GM21786 (cell line): ENCODE measurements around the gene KDSR.

Experiments
- ATAC-seq: cut with Tn5 transposase; IDR thresholded peaks from one replicate; pipeline ENCODE4 v1.9.1; 2021; ENCODE audit not compliant: unreplicated experiment

KDSR gene, protein sequence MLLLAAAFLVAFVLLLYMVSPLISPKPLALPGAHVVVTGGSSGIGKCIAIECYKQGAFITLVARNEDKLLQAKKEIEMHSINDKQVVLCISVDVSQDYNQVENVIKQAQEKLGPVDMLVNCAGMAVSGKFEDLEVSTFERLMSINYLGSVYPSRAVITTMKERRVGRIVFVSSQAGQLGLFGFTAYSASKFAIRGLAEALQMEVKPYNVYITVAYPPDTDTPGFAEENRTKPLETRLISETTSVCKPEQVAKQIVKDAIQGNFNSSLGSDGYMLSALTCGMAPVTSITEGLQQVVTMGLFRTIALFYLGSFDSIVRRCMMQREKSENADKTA

DNA sequence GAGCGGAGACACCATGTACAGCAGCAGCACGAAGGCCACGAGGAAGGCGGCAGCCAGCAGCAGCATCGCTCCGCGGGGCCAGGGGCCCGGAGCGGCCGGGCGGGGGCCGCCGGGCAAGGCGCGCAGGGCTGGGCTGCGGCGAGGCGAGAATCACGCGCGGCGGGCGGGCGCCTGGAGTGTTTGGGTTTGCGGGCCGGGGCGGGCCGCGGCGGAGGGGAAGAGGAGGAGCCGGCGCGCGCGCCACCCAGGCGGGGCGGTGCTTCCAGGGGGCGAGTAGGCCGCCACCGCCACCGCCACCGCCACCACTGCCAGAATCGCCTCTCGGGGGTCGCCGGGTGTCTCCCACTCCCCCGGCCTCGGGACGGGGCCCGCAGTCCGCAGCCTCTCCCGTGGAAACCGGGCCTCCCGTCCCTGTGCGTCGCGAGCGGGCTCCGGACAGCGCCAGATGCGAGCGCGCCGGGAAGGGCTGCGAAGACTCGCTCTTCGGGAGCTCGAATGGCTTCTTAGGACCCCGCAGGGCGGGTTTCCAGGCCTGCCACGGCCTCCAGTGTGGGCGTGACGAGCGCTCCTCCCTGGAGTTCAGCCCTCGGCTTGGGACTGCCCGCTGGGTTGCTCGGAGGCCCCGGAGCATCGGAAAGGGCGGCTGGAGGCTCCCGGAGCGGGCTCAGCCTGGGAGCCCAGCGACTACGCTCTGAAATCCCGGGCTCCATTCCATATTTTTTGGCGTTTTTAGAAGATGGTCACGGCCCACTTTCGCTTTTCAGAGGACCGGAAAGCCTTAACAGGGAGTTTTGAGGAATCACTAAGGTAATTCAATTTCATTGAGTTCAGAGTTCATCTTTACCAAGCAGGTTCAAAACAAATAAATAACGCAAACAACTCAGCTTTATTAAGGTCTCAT, at the start of gene KDSR:
TSS of gene KDSR (minus strand) at position 154 of the 901 bp plus-strand sequence. CDS start at position 66, 88 bp downstream.
- ATAC-seq = peak; percentile 83

DNA sequence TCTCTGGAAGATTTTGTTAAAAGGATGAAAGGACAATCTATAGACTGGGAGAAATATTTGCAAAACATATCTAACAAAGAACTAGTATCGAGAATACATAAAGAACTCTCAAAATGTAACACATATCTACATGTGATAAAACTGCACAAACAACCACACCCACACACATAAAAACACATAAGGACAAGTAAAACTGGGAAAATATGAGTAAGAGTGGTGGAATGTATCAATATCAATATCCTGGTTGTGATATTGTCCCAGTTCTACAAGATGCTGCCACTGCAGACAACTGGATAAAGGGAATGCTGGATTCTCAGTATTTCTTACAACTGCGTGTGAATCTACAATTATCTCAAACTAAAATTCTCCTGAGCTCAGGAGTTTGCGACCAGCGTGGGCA, 45.9 kb upstream of the KDSR start:
- ATAC-seq = no peak

DNA sequence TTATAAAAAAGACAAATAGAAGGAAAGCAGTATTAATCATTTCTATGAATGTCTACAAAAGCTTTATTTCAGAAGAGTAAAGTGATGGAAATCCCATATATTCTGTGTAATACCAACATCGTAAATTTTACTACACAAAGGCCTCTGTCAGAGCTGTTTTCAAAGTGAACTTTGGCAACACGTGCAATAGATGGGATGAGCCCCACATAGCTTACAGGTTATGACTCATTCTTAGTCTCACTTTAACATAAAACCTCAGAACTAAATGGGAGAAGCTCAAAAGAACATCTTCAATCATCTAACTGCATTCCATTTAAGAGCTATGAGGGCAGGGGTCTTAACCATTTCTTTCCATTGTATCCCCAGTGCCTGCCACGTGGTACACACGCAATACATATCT, 43.8 kb upstream of the KDSR start:
- no peak for ATAC-seq

GRCh38 chr18:63409301-63409700, 42.3 kb upstream of the KDSR start:
- no peak for ATAC-seq

DNA sequence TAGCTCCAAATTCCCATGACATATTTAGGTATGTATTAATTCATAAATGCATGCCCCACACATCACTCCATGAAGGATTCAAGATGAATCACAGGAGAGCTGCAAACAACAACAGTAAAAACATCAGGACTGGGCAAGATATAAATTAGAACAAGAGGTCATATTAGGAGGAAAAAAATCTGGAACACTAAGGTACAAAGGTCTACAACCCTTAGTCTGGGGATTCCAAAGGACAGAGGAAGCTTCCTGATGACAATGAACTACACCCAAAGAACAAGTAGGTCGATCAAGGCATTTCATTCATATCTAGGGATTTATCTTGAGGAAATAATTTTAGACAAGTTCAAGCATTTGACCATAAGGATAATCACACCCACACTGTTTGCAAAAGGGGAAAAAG, 40.7 kb upstream of the KDSR start:
- no peak for ATAC-seq

DNA sequence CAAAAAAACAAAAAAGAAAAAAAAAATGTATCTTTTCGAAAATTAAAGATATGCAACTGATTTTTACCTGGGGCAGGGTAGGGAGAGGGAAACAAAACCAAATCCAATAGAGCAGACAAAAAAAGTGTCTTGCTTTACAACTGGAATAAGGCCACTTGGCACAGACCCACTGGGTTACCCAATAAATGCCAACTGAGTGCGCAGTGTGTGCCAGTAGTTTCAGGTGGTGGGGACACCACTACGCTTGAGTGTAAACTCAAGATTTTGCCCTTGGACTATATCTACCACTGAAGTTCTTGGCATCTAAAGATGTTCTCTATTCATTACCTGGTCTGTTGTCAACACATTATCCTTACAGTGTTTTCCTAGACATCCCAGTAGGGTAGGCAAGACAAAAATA, 39.0 kb upstream of the KDSR start:
- no peak for ATAC-seq

DNA sequence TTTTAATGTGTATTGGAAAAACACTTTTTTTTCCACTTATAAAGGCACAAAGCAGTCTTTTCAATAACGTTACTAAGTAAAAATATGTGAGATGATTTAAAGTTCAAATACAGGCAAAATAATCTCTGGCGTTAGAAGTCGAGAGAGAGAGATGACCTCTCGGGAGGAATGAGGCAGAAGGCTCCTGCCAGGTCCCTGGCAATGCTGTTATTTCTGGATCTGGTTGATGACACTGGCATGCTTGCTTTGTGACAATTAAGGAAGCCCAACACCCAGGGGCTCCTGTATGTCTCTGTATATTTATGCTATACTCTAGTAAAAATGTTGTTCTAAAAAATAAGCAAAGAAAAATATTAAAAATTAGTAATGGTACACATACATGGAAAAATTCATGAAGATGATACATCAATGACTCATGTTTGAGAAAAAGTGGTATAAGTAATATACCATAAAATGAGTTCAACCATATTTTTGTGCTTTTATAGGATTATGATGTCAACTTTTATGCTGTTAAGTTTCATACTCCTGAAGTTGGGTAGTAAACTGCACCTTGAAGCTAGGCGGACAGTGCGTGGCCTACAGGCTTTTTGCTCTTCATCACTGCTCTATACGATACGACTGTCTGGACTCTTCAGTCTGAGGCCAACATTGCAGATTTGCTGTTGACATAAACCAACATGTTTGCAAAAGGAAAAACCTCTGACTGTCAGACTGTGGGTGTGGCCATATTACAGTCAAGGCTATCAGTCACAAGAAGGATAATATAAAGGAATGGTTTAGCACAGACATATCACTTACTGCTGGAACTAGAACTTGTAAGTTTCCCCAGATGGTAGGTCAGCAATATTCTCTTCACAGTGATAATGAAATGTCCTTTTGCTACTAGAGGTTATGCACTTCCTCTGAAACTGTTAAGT, 35.5 kb upstream of the KDSR start:
- ATAC-seq = no peak

GRCh38 chr18:63399300-63399699, 32.3 kb upstream of the KDSR start:
- no peak for ATAC-seq

GRCh38 chr18:63397349-63397748, 30.3 kb upstream of the KDSR start:
- no peak for ATAC-seq

GRCh38 chr18:63395503-63395902, 28.5 kb upstream of the KDSR start:
- no peak for ATAC-seq

- no peak for ATAC-seq
These were observed 27.9 kb upstream of the KDSR start for GRCh38 chr18:63394954-63395353.

DNA sequence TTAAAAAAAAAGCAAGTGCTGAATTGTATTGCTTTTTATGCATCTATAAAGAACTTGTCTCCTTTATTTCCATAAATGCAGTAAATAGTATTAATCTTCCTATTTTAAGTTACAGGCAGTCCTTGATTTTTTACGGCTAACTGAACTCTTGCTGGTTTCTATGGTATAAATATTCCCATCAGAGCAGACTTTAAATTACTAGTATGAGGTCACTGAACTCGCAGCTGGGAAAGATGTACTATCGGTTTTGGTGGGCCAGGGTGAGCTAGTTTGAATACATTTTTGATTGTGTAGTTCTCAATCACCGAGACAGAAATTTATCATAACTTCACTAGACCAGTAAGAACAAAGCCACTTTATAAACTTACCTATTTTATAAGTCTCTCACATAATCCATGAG, 20.9 kb upstream of the KDSR start:
- no peak for ATAC-seq

GRCh38 chr18:63382843-63383242, 15.8 kb upstream of the KDSR start:
- no peak for ATAC-seq

- ATAC-seq = no peak
These were observed 12.6 kb upstream of the KDSR start for GRCh38 chr18:63379639-63379962.

GRCh38 chr18:63378919-63379638, 12.1 kb upstream of the KDSR start:
- ATAC-seq = no peak

GRCh38 chr18:63377275-63377980, 10.4 kb upstream of the KDSR start:
- ATAC-seq = no peak

DNA sequence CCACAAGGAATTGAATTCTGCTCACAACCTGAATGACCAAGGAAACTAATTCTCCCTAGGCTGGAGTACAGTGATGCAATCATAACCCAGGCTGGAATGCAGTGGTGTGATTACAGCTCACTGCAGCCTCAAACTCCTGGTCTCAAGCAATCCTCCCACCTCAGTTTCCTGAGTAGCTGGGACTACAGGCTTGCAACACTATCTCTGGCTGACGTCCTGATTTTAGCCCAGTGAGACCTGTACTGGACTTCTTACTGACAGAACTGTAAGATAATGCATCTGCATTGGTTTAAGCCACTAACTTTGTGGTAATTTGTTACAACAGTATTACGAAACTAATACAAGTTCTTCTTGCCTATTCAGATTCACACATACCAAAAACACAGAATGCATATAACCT, 9.5 kb upstream of the KDSR start:
- no peak for ATAC-seq

- ATAC-seq = no peak
These were observed 7.5 kb upstream of the KDSR start for GRCh38 chr18:63374540-63374939.

DNA sequence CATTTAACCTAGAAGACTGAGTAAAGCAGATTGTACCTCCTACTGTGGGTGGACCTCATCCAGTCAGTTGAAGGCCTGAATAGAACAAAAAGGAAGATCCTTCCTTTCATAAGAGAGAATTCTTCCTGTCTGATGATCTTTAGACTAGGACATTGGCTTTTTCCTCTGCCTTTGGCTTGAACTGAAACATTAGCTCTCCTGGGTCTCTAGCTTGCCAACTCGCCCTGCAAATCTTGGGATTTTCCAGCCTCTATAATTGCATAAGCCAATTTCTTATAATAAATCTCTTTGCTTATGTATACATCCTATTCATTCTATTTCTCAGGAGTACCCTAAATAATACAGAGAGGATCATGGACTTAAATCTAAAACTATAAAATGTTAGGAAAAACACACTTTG, 6.2 kb upstream of the KDSR start:
- no peak for ATAC-seq

GRCh38 chr18:63368611-63369010, 1.6 kb upstream of the KDSR start:
- no peak for ATAC-seq
